ENCODE measurements around the gene VGF.

Gene VGF

GRCh38 chr7:101165075-101165957, at the start of gene VGF:
Gene VGF, minus strand, starts transcription at chr7:101165569. Its CDS starts 726 bp downstream, at chr7:101164843.
- TF ChIP-seq CTCF (IDR thresholded peaks at IDR 0.05), result no peak

GRCh38 chr7:101212014-101212413, 46.6 kb upstream of the VGF start:
- TF ChIP-seq CTCF (IDR thresholded peaks at IDR 0.05), result no peak

GRCh38 chr7:101211501-101211900, 46.1 kb upstream of the VGF start:
- no peak for TF ChIP-seq CTCF (IDR thresholded peaks at IDR 0.05)

- TF ChIP-seq CTCF (IDR thresholded peaks at IDR 0.05), result no peak
Measured at GRCh38 chr7:101210143-101210542, 44.8 kb upstream of the VGF start.

GRCh38 chr7:101208794-101209193, 43.4 kb upstream of the VGF start:
- TF ChIP-seq CTCF (IDR thresholded peaks at IDR 0.05), result no peak

- no peak for TF ChIP-seq CTCF (IDR thresholded peaks at IDR 0.05)
Measured at GRCh38 chr7:101207459-101207858, 42.1 kb upstream of the VGF start.

- no peak for TF ChIP-seq CTCF (IDR thresholded peaks at IDR 0.05)
Measured at GRCh38 chr7:101206665-101207042, 41.3 kb upstream of the VGF start.

Measured in LNCAP (cell line).